ENCODE results near the gene GLRA1.

- TF ChIP-seq EZH2 (IDR thresholded peaks at IDR 0.05) (no peak), POLR2A (IDR thresholded peaks at IDR 0.05; ENCODE audit: borderline replicate concordance, extremely low read depth, insufficient read depth, insufficient read length) (no peak), CTCF (IDR thresholded peaks at IDR 0.05 in 2 of 3, conservative IDR thresholded peaks at IDR 0.05 in 1 of 3; ENCODE audit: borderline replicate concordance in 1 of 3, insufficient read depth in 1 of 3, low read depth in 2 of 3, low read length in 2 of 3) (no peak), CEBPB (IDR thresholded peaks at IDR 0.05; ENCODE audit: low read depth) (no peak), SP1 (IDR thresholded peaks at IDR 0.05; ENCODE audit: low read depth) (no peak), MAX (IDR thresholded peaks at IDR 0.05) (no peak), ZNF274 (IDR thresholded peaks at IDR 0.05; ENCODE audit: low read depth, low read length) (no peak), POLR2AphosphoS5 (IDR thresholded peaks at IDR 0.05; ENCODE audit: low read depth, low read length) (no peak), REST (IDR thresholded peaks at IDR 0.05; ENCODE audit: low read depth) (no peak), ELF1 (IDR thresholded peaks at IDR 0.05; ENCODE audit: borderline replicate concordance, low read depth) (no peak), ZFX (IDR thresholded peaks at IDR 0.05) (no peak), SRF (IDR thresholded peaks at IDR 0.05; ENCODE audit: low read depth) (no peak)
Measured at GRCh38 chr5:151966046-151966445, 41.4 kb upstream of the GLRA1 start.
